AML-193 (cell line): ENCODE data around the gene CA12.
A peak's percentile ranks its signal among the peaks of the same experiment; 100 is the strongest.

ENCODE experiments used
- DNase-seq, 2 experiments: peaks; one replicate each; lab custom pipeline; 2025; lab: John Stamatoyannopoulos, UW

The CA12 gene

GRCh38 chr15:63374686-63375520, 6.7 kb downstream of the CA12 start:
- DNase-seq = peak; percentile 42 to 61

- DNase-seq = no peak
These were observed 7.6 kb downstream of the CA12 start for GRCh38 chr15:63373866-63374548.

GRCh38 chr15:63373330-63373729, 8.3 kb downstream of the CA12 start:
- DNase-seq = no peak

- DNase-seq = no peak
These were observed 8.9 kb downstream of the CA12 start for GRCh38 chr15:63372753-63373152.

- no peak for DNase-seq
These were observed 9.5 kb downstream of the CA12 start for GRCh38 chr15:63372018-63372705.

- DNase-seq = no peak
These were observed 10.2 kb downstream of the CA12 start for GRCh38 chr15:63371297-63371918.

- no peak for DNase-seq
These were observed 10.9 kb downstream of the CA12 start for GRCh38 chr15:63370764-63371163.

GRCh38 chr15:63369781-63370180, 11.9 kb downstream of the CA12 start:
- no peak for DNase-seq

GRCh38 chr15:63369296-63369695, 12.3 kb downstream of the CA12 start:
- no peak for DNase-seq

GRCh38 chr15:63368503-63368902, 13.1 kb downstream of the CA12 start:
- no peak for DNase-seq

GRCh38 chr15:63367900-63368299, 13.7 kb downstream of the CA12 start:
- DNase-seq = no peak

GRCh38 chr15:63367390-63367789, 14.3 kb downstream of the CA12 start:
- DNase-seq = no peak

GRCh38 chr15:63366451-63366850, 15.2 kb downstream of the CA12 start:
- DNase-seq = no peak

- DNase-seq = no peak
These were observed 16.4 kb downstream of the CA12 start for GRCh38 chr15:63365273-63365680.

GRCh38 chr15:63364399-63365272, 17.0 kb downstream of the CA12 start:
- DNase-seq = no peak

GRCh38 chr15:63363292-63363691, 18.4 kb downstream of the CA12 start:
- DNase-seq = no peak

- DNase-seq = no peak
These were observed 18.8 kb downstream of the CA12 start for GRCh38 chr15:63362885-63363284.

GRCh38 chr15:63362196-63362595, 19.4 kb downstream of the CA12 start:
- no peak for DNase-seq

GRCh38 chr15:63360170-63360569, 21.5 kb downstream of the CA12 start:
- no peak for DNase-seq

- DNase-seq = no peak
These were observed 23.2 kb downstream of the CA12 start for GRCh38 chr15:63358241-63359029.

GRCh38 chr15:63357731-63358130, 23.9 kb downstream of the CA12 start:
- DNase-seq = no peak
